ENCODE measurements around the gene DDN.

DDN gene

DNA sequence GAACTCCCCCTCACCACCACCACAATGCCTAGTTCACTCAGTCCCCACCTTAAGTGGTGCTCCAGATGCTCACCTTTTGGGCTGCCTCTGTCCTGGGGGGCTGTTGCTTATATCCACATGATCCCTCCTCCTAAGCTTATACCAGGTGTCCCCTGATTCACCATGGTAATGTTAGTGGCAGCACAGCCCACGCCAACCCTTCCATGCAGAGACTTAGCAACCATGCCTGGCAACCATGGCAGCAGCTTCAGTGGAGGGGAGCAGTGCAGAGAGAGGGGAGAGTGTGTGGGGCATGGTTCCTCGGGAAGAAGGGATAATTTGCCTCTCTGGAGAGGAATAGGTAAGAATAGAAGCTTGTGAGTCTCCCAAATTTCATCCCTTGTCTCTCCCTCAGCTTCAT is 1.2 kb upstream of the DDN start:
- H3K4me3 ChIP-seq (replicated peaks; ENCODE audit: low read depth, low read length): no peak overlapping the region
- DNase-seq (ENCODE audit: extremely low read depth, insufficient read length): no peak
- TF ChIP-seq CTCF (IDR thresholded peaks at IDR 0.05; ENCODE audit: insufficient read depth, low read length, poor library complexity, severe bottlenecking): no peak
- H3K27me3 ChIP-seq (replicated peaks; ENCODE audit: control insufficient read depth, insufficient read depth, low read length): peaks cover 1% of the 10 kb centered on the region; the same call in 1 of the 2 replicates
- peaks cover 21% of the 10 kb centered on the region for H3K36me3 ChIP-seq (ENCODE audit: control insufficient read depth, insufficient read depth, low read length)

- Histone ChIP-seq H3K27me3 (replicated peaks; ENCODE audit: control insufficient read depth, insufficient read depth, low read length) (peaks cover 1% of the 10 kb centered on the region), H3K36me3 (ENCODE audit: control insufficient read depth, insufficient read depth, low read length) (peaks cover 14% of the 10 kb centered on the region), H3K4me3 (replicated peaks; ENCODE audit: low read depth, low read length) (peak overlapping the region; percentile 61)
- no peak for TF ChIP-seq CTCF (IDR thresholded peaks at IDR 0.05; ENCODE audit: insufficient read depth, low read length, poor library complexity, severe bottlenecking)
- DNase-seq (ENCODE audit: extremely low read depth, insufficient read length): no peak
Measured at GRCh38 chr12:48998497-48999353, 450 bp downstream of the DDN start.

DNA sequence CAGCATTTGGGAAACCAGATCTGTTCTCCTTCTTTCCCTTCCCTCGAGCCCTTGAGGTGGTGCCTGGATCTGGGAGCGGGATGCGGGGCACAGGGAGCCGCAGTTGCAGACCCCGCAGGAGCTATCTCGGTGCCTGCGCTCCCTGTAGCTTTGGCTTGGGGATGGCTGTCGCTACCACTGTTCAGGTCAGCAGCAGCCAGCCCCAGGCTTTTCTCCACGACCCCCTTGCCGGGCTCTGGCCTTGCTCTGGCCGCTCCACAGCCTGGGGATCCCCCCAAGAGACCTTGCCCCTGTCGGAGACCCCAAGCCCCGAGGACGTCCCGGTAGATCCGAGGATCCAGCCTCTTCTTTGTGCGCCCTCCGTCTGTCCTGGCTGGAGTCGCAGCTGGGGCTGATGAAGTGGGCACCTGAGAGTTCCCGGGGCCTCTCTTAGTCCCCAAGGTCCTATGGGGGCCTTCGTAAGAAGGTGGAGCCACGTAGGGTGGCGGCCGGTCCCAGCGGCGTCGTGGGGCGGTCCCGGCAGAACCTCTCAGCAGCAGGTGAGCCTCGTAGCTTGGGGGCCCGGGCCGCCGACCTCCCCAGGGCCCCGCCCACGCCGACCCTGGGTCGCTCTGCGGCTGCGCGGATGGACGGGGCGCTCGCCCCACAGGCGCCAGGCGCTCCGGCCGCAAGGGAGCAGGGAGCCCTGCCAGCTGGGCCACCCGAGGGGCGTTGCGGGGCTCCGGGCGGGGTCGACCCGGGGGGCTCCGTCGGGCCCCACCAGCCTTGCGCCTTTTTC is 1.3 kb downstream of the DDN start:
- DNase-seq (ENCODE audit: extremely low read depth, insufficient read length): peak; percentile 87
- Histone ChIP-seq H3K27me3 (replicated peaks; ENCODE audit: control insufficient read depth, insufficient read depth, low read length) (peaks cover 4% of the 10 kb centered on the region), H3K36me3 (ENCODE audit: control insufficient read depth, insufficient read depth, low read length) (peaks cover 8% of the 10 kb centered on the region), H3K4me3 (replicated peaks; ENCODE audit: low read depth, low read length) (peak overlapping the region; percentile 61)
- peak; percentile 18 for TF ChIP-seq CTCF (IDR thresholded peaks at IDR 0.05; ENCODE audit: insufficient read depth, low read length, poor library complexity, severe bottlenecking)

- H3K27me3 ChIP-seq (replicated peaks; ENCODE audit: control insufficient read depth, insufficient read depth, low read length): peaks cover 4% of the 10 kb centered on the region
- H3K36me3 ChIP-seq (ENCODE audit: control insufficient read depth, insufficient read depth, low read length): peaks cover 4% of the 10 kb centered on the region
- DNase-seq (ENCODE audit: extremely low read depth, insufficient read length): peak; percentile 60
- peak overlapping the region; percentile 49 for H3K4me3 ChIP-seq (replicated peaks; ENCODE audit: low read depth, low read length)
- peak; percentile 88 for TF ChIP-seq CTCF (IDR thresholded peaks at IDR 0.05; ENCODE audit: insufficient read depth, low read length, poor library complexity, severe bottlenecking)
Measured at GRCh38 chr12:48996794-48997718, 2.1 kb downstream of the DDN start.

- H3K4me3 ChIP-seq (replicated peaks; ENCODE audit: low read depth, low read length): no peak overlapping the region
- TF ChIP-seq CTCF (IDR thresholded peaks at IDR 0.05; ENCODE audit: insufficient read depth, low read length, poor library complexity, severe bottlenecking): peak; percentile 86
- H3K36me3 ChIP-seq (ENCODE audit: control insufficient read depth, insufficient read depth, low read length): no peaks in the 10 kb centered on the region
- DNase-seq (ENCODE audit: extremely low read depth, insufficient read length): peak; percentile 53
- H3K27me3 ChIP-seq (replicated peaks; ENCODE audit: control insufficient read depth, insufficient read depth, low read length): peaks cover 4% of the 10 kb centered on the region
Measured at GRCh38 chr12:48995086-48995879, 3.9 kb downstream of the DDN start.

Measured in GM06990 (cell line).